ENCODE data around the gene HOXA9. TPM values are rescaled to one million over a fixed set of nuclear protein-coding genes. Genes with fewer than 3 reads are reported as not detected.

HOXA9 gene
- total and polyA plus RNA-seq, 10 of the 15 experiments (the other 5 are each of a cell fraction or from before 2014, with no cell fraction given): not detected

- TF ChIP-seq IRF5 (IDR thresholded peaks at IDR 0.05; ENCODE audit: borderline replicate concordance) (no peak), GABPA (IDR thresholded peaks at IDR 0.05; ENCODE audit: low read depth) (no peak)
Measured at GRCh38 chr7:27161721-27162560, 3.4 kb downstream of the HOXA9 start (continued).

- peak overlapping the region; percentile 72; the same call in 1 of the 2 replicates for H3K4me3 ChIP-seq
- peaks cover 17 to 40% of the 10 kb centered on the region in 2 experiments for H3K27me3 ChIP-seq (replicated peaks in 1 of 2; ENCODE audit: control insufficient read depth in 2 of 2, insufficient read depth in 2 of 2, low read length in 1 of 2)
- H3K36me3 ChIP-seq (ENCODE audit: control insufficient read depth in 2 of 2, insufficient read depth in 2 of 2, low read length in 1 of 2): no peaks in the 10 kb centered on the region
- intact Hi-C loops (cut with micrococcal nuclease; ENCODE audit: unreplicated experiment): loop anchor here (1.0 to 5.0 kb wide), 6 partner anchors 304 to 1269 kb away; no protein-coding TSS in a partner anchor
- ATAC-seq (no peak; the same call in 1 of the 3 replicates), FAIRE-seq (no peak), DNase-seq (ENCODE audit: low read depth, low spot score) (no peak)
- no peak overlapping the region for H3K9ac ChIP-seq (ENCODE audit: control insufficient read depth, insufficient read depth, low read length)
- WGBS (ENCODE audit: insufficient coverage, insufficient replicate concordance, low lambda C conversion rate, missing lambda C conversion rate): under 1% methylated on average over 19 of the region's 27 CpGs
- no peaks in the 10 kb centered on the region for H4K20me1 ChIP-seq (ENCODE audit: control insufficient read depth, insufficient read depth)
- H3K4me1 ChIP-seq (ENCODE audit: control insufficient read depth, insufficient read depth, low read length): no peaks in the 10 kb centered on the region
- RAD21 ChIA-PET (ENCODE audit: unreplicated experiment): interaction anchor here (0.6 to 3.8 kb wide), 18 partner anchors 11 to 1269 kb away, joined by 3 to 46 read pairs (median 4); partner anchors contain the start of genes HOXA1 and SNX10
- in situ Hi-C loops (cut with MboI): loop anchor here (25.0 kb wide), 1 partner anchor 1074 kb away; no protein-coding TSS in a partner anchor
- H3K27ac ChIP-seq (ENCODE audit: control insufficient read depth, insufficient read depth): no peak overlapping the region
- no peak for TF ChIP-seq BACH1 (IDR thresholded peaks at IDR 0.05; ENCODE audit: borderline replicate concordance)
- TF ChIP-seq SUZ12 (IDR thresholded peaks at IDR 0.05; ENCODE audit: unreplicated experiment): peak; percentile 73
- TF ChIP-seq, protein P1, sequence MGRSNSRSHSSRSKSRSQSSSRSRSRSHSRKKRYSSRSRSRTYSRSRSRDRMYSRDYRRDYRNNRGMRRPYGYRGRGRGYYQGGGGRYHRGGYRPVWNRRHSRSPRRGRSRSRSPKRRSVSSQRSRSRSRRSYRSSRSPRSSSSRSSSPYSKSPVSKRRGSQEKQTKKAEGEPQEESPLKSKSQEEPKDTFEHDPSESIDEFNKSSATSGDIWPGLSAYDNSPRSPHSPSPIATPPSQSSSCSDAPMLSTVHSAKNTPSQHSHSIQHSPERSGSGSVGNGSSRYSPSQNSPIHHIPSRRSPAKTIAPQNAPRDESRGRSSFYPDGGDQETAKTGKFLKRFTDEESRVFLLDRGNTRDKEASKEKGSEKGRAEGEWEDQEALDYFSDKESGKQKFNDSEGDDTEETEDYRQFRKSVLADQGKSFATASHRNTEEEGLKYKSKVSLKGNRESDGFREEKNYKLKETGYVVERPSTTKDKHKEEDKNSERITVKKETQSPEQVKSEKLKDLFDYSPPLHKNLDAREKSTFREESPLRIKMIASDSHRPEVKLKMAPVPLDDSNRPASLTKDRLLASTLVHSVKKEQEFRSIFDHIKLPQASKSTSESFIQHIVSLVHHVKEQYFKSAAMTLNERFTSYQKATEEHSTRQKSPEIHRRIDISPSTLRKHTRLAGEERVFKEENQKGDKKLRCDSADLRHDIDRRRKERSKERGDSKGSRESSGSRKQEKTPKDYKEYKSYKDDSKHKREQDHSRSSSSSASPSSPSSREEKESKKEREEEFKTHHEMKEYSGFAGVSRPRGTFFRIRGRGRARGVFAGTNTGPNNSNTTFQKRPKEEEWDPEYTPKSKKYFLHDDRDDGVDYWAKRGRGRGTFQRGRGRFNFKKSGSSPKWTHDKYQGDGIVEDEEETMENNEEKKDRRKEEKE (IDR thresholded peaks at IDR 0.05): no peak
- TF ChIP-seq FOS (IDR thresholded peaks at IDR 0.05; ENCODE audit: borderline replicate concordance, extremely low read depth, insufficient read length): no peak
- peaks cover 2% of the 10 kb centered on the region; the same call in 1 of the 3 replicates for H3K9me3 ChIP-seq (replicated peaks; ENCODE audit: control insufficient read depth, insufficient read depth, low read length)
- no TSS peak for BruUV-seq (replicated peaks)
- H2AFZ ChIP-seq (ENCODE audit: control insufficient read depth, low read depth, low read length): peak overlapping the region; percentile 82
- H3K4me2 ChIP-seq (ENCODE audit: control insufficient read depth, insufficient read depth): peak overlapping the region; percentile 90
- CTCF ChIA-PET: interaction anchor here (0.6 to 4.6 kb wide), 30 partner anchors 11 to 1434 kb away, joined by 3 to 100 read pairs (median 4); partner anchors contain the start of gene HOXA3
- no peaks in the 10 kb centered on the region for H3K79me2 ChIP-seq (ENCODE audit: control insufficient read depth, insufficient read depth, low read length)
- POLR2A ChIA-PET: interaction anchor here (0.6 to 1.0 kb wide), 2 partner anchors 480 to 1599 kb away, joined by 3 to 5 read pairs; no protein-coding TSS in a partner anchor
- SMC1A ChIA-PET (ENCODE audit: uncharacterized antibody, unreplicated experiment): interaction anchor here (0.6 to 2.2 kb wide), 16 partner anchors 11 to 1269 kb away, joined by 3 to 15 read pairs (median 4); no protein-coding TSS in a partner anchor
Measured at GRCh38 chr7:27161214-27161720, 4.1 kb downstream of the HOXA9 start.

Data from GM12878 (cell line).